GM21390 (cell line): ENCODE results near the gene TCOF1.
A peak's percentile ranks its signal among the peaks of the same experiment; 100 is the strongest.

Experiments used
- ATAC-seq: cut with Tn5 transposase; IDR thresholded peaks from one replicate; pipeline ENCODE4 v1.9.1; 2021; ENCODE audit not compliant: unreplicated experiment

Gene TCOF1

DNA sequence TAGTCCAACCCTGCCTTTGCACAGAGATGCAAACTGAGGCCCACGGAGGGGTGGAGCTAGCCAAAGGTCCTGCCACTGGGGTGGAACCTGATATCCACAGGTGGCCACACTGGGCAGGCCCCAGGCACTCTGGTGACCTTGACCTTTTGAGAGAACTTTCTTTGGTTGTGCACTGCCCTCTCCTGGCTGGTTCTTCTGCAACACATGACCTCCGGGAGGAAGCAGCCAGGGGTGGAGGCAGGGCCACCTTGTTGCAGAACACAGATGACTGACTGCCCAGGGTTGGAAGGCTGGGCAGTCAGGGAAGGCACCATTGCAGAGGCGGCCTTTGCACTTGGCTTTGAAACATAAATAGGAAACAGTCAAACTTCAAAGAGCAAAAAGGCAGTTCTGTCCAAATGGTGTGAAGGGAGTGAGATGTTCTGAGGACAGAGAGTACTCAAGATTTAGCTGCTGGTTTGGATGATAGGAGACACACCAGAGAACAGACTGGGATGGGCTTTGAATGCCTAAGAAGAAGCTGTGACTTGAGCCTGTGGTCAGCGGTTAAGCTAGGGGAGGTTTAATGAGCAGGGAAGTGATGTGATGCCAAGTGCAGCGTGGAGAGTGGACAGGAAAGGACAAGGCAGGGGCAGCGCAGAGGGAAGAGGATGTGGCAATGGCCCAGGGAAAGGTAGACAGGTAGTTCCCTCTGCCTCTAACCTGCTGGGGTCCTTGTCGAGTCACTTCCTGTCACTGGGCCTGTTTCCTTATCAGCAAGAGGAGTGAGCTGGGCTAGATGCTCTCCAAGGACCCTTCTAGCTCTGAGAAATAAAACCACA, 6.8 kb upstream of the TCOF1 start:
- ATAC-seq, result peak; percentile 97

DNA sequence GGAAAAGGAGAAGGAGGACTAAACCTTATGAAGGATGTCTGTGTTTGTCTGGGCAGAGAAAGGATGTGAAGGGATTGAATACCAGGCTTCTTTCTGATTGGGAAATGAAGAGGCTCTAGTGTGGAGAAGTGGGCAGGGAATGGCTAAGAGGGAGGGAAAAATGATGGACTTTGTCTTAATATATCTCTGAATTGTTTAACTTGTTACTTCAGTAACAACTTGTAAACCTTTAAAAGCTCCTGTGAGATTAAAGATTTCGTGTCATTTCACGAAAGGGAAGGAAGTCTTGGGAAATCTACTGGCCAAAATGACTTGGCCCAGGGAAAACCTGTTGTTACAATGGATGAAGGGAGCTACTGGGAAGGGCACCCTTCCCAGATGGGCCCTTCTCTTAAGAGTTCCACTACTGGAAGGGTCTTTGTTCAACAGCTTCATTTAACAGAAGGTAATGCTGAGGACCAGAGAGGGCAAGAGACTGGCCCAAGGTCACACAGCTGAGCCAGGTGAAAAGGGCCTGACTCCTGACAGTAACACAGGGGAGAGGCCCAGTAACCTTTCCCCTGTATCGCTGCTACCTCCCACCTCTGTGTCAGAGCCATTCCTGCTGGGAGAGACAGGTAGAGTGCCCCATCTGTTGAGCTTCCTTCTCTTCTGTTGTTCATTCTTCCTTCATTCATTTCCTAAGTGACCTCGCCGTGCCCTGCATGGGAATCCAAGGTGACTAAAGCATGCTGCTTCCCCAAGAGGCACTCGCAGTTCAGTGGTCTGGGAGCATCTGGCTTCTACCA, 5.1 kb upstream of the TCOF1 start:
- no peak for ATAC-seq

DNA sequence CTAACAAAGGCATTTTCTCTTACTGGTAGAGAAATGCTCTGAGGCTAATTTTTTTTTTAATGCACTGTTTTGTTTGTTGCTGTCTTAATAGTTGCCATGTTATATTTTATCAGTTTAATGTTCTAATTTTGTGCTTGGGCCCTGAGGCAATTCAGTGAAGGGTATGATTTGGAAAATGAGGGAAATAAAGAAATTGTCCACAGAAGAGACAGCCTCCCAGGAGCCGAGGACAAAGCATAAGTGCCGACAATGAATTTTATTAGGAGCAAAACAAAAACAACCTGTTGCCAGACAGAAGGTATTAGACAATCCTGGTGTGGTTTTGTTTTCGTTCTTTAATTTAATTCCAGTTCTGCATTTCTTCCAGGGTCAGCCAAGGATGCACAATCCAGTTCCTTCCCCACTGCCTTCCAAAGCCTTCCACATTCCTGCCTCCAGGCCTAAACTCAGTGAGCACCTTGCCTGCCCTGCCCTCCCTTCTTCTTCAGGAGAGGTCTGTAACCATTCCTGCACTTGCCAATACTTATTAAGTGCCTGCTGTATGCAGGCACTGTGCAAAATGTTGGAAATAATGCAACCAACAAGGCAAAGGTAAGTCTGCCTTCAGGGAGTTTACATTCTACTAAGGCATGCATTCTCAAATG, 4.3 kb upstream of the TCOF1 start:
- ATAC-seq, result no peak

DNA sequence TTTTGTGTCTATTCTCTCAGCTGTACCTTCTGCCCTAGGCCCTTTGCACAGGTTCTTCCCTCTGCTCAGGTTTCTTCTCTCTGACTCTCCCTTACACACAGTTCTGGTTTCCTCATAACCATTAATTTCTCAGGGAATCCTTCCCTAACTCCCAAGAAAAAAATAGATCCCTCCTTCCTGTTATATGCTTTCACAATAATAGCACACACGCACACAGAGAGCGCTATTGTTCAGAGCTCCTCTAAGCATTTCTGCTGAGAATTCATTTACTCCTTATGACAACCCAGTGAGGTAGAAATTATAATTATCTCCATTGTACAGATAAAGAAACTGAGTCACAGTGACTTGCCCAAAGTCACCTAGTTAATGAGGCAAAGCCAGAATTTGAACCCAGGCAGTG, 1.7 kb upstream of the TCOF1 start:
- no peak for ATAC-seq

DNA sequence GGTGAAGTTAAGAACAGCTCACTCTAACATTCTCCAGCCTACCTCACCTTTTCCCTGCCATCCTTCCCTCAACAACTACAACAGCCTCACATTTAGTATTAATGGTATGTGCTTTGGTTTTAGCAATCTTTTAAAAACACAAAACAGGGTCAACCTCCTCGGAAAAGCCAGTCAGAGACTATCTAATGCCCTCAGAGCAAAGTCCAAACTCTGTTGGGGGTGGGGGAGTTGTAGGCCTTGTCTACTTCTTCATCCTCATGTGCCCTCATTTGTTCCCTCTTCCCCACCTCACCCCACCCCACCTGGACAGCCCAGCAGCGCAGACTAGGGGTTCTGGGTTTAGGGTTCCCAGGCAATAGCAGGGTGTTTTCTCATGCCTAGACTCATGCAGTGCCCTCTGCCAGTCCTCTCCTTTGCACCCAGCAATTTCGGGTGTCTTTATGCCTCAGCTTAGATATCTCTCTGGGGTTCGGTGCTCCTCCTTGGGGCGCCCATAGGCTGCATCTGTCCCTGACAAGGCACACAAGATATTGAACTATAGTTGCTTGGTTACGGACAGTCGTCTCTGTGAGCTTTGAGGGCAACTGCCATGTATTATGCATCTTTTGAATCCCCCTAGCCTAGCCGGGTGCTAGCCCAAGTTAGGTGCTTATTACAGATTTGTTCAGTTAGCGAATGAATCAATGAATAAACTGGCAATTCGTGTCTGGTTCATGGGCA, 762 bp upstream of the TCOF1 start:
- ATAC-seq, result no peak

DNA sequence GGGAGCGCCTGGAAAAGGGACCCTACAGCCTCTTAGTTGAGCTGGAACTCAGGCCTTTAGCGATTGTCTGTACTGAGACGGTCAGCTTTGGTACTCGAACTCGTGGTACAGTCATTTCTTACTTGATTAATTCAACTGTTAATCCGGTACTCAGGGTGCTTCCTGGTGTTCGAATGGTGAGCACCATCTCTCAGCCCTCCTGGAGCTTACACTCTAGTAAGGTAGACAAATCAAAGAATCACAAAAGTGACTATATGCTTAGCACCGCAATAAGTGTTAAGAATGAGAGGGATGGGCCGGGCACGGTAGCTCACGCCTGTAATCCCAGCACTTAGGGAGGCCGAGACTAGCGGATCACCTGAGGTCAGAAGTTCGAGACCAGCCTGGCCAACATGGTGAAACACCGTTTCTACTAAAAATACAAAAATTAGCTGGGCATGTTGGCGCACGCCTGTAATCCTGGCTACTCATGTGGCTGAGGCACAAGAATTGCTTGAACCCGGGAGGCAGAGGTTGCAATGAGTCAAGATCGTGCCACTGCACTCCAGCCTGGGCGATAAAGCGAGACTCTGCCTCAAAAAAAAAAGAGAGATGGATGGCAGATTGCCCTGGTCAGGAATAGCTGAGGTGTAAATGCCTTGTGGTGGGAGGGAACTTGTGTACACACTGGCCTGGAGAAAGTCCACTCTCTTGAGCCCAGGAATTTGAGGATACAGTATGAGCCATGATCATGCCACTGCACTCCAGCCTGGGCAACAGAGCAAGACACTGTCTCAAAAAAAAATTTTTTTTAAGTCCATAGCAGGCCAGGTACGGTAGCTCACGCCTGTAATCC, 981 bp downstream of the TCOF1 start:
- ATAC-seq, result no peak

DNA sequence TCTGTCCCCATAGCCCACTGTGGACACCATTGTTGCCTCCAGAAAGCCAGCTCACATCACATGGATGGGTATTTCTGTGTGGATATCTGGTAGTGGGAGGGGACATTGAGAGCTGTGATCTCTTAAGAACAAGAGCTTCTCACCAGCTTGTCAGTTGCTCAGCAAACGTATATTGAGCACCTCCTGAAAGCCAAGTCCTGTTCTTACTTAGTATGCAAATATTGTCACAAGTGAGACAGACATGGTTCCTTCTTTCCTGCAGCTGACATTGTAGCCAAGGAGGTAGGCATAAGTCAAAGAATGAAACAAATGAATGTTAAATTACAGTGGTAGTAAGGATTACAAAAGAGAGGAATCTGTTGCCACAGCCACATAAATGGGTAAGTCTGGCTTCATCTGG, 3.8 kb downstream of the TCOF1 start:
- ATAC-seq, result peak; percentile 38

DNA sequence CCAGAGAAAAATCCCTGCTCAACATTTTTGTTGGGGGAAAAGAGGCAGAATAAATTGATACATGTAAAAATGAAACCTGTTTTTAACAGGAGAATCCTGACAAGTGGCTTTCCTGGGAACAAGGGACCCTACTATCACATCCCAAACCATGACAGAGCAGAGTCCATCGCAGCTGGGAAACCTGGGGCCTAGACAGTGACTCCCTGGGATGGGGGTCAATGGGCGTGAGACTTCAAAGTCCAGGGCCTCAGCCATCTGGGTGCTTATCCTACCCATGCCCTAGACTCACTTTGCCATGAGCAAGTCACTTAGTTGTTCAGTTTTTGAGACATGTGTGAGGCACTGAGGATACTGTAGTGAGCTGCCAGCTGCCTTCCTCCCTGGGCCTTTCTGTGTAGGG, 5.7 kb downstream of the TCOF1 start:
- no peak for ATAC-seq

DNA sequence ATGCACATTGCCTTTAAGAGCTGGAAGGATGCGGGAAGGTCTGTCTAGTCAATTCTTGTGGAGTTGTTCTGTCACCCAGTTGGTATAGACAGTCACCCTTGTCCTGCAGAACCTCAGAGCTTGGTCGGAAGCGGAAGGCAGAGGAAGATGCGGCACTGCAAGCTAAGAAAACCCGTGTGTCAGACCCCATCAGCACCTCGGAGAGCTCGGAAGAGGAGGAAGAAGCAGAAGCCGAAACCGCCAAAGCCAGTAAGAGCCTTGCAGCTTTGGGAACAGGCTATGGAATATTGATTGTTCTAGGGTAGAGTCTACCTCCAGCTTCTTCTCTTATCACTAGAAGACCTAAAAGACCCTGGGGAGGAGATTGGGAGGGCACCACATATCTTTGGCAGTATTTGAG, 6.5 kb downstream of the TCOF1 start:
- ATAC-seq, result no peak

DNA sequence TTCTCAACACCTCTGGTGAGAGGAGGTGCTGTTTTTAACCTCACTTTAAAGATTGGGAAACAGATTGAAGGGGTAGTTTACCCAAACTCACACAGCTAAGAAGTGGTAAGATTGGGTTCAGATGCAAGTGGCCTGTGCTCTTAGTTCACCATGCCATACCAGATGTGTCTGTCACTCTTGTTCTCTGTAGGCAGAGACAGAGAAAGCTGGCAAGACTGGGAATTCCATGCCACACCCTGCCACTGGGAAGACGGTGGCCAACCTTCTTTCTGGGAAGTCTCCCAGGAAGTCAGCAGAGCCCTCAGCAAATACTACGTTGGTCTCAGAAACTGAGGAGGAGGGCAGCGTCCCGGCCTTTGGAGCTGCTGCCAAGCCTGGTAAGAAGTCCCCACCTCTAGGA, 11.0 kb downstream of the TCOF1 start:
- no peak for ATAC-seq

DNA sequence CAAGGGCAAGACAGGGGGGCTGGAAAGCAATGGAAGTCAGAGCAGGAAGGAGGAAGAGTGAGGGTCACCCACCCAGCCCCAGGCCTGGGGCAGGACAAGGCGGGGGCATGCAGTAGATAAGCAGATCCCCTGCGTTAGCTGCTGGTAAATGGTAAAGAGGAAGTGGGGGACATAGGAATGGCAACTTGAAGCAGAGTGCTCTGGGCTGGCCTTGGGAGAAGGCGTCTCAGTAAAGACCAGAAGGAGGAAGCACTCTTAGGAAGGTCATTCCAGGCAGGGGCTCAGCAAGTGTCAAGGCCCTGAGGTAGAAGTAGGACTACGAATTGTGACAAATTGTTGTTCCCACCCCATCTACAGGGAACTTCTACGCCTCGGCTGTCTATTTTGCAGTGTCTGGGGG, 15.1 kb downstream of the TCOF1 start:
- no peak for ATAC-seq

DNA sequence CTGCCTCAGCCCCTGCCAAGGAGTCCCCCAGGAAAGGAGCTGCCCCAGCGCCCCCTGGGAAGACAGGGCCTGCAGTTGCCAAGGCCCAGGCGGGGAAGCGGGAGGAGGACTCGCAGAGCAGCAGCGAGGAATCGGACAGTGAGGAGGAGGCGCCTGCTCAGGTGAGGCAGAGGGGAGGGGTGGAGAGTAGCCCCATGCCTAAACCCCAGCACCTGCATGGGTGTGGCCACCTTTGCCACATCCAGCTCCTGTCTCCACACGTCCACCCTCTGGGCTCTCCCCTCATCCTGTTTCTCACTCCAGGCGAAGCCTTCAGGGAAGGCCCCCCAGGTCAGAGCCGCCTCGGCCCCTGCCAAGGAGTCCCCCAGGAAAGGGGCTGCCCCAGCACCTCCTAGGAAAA, 17.2 kb downstream of the TCOF1 start:
- no peak for ATAC-seq

DNA sequence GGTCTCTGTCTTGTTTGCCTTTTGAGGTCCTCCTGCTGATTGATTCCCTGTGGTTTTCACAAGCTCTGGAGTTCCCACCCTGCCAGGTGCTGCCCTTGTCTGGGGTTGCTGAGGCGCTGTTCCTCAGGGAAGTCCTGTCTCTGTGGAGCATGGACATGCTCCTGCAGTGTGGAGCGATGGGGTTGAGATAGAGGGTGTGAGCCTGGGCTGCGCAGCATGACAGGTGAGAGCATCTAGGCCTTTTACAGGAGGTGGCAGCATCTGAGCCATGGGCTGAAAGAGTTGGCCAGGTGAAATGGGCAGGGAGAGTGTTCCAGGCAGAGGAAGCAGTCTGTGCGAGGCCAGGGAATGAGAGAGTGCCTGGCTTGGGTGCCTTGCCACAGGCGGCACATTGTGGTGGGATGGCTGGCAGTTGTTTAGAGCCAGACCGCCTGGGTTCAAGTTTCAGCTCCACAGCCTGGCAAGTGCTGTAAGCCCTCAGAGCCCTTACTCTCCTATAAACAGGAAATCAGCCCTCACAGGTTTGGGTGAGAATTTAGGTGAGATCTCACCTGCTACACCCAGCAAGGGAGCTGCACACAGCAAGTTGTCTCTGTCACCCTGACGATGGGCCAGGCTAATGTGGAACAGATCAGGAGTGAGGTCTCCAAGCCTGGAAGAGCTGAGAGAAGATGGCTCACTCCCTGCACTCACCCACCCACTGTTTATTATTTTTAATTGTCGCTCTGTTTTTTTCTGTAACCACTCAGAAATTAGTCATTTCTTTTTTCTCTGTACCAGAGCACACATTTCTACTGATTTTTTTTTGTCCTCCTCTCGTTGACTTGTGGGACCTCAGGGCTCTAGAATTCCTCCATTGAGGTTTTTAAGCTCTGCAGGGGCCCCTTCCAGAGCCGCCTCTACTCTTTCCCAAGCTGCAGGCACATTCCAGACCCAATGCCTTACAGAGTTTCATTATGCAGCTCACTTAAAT, 19.6 kb downstream of the TCOF1 start:
- ATAC-seq, result no peak

DNA sequence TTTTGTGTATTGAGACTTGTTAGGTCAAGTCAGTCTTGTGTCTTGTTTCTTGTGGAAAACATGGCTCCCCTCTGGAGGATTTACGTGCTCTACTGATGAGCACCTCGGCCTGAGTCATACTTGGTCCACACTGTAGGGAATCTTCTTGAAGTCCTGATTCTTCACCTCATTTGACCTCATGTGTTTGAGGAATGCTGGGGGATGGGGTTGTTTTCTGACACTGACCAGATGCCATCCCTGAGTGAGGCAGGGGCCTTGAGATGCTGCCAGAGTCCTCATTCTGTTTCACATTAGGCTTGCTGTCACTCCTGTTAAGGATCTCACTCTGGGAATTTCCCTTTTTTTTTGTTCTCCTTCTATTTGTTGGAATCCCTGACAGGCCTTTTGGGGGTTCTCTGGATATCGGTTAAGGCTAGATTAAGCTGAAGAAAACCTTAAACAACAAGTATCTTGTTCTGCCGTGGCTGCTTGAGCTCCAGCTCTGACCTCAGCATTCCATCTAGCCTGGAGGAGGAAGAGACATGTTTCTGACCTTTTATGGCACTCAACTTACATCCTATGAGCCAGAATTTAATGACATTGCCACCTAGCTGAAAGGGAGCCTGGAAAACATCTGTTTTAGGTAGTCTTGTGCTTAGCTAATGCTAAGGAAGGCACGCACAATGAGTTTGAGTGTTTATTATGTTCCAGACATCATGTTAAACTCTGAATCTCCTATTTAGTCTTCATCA, 20.6 kb downstream of the TCOF1 start:
- ATAC-seq, result no peak

DNA sequence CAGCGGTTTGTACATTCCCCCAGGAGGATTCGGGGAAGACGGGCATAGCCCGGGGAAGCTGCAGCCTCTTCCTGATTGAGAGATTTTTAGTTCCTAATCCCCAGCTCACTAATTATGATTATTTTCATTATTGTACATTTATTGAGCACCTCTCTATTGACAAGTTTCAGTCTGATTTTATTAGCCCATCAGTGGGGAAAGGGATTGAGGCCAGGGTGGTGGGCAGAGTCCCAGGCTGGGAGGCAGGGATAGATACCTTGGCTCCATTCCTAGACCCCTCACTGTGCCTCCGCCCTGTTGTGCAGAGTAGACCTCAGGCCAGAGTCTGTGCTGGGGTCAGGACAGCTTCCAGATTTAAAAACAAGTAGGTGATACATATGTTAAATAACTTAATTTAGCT, 27.2 kb downstream of the TCOF1 start:
- ATAC-seq, result no peak

DNA sequence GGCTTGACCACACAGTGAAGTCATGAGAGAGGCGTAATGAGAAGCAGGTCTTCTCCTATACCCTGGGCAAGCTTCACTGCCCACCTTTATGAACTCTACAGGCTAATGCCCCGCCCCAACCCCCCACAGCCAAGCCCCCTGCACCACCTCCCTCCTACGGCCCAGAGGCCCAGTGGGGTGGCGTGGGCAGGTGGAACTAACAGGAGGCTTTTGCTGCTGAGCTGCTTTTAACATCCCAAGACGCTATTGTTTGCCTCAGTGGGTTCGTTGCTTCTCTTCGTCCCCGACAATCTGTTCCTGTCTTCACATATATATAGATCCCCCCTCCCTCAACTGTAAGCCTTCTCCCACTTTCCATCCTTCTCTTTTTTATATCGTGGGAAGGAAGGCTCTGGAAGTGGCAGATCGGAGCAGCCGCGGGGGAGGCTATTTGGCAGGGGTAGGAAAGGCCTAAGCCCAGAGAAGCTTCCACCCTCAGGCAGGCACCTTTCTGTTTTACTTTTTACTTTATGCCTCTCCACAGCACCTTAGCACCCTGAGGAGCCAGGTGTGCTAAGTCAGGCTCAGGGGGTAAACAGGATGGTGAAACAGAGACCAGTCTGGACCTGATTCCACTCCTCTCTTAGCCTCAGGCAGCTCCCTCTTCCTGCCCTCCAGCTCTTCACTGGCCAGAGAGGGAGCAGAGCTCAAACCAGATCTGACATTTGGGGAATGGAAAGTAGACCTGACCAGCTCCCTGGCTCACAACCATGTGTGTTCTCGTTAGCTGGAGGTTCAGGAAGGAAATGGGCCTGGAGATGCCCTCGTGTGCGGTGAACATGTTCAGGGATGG, 28.7 kb downstream of the TCOF1 start:
- no peak for ATAC-seq

DNA sequence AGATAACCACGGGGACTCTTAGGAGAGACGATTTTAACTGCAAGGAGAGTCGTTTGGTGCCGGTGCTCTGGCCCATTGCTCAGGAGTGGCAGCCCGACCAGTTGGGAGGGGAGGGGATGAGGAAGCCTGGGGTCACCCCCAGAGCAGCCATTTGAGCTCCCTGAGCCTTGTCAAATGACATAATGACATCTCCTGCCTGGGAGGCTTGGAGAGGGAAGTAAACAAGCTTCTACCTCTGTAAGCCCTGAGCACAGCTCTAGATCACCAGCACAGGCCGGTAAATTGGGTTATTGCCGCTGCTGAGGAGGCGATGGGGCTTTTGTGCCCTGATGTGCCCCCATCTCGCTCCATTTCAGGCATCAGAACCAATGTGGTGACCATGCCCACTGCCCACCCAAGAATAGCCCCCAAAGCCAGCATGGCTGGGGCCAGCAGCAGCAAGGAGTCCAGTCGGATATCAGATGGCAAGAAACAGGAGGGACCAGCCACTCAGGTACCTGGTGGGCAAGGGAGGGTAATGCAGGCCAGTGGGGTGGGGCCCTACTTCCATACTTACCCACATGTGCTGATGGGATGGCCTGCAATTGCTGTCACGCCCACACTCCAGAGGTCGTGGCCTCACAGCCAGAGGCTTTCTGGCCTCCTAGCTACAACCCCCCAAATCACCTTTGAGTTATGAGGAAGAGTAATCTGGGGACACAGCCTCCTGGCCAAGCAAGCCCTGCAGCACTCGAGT, 32.2 kb downstream of the TCOF1 start:
- ATAC-seq, result no peak
